ENCODE measurements around the gene STYX.

STYX gene

GRCh38 chr14:52801014-52801712 is 71.2 kb downstream of the STYX start:
- H3K27ac ChIP-seq (ENCODE audit: insufficient read depth, low read length, poor library complexity, severe bottlenecking): no peak overlapping the region
- no peak for DNase-seq
- no peak overlapping the region for H3K4me3 ChIP-seq (ENCODE audit: insufficient read depth, low read depth, low read length, poor library complexity, severe bottlenecking)

GRCh38 chr14:52802597-52802996 is 72.6 kb downstream of the STYX start:
- Histone ChIP-seq H3K4me3 (ENCODE audit: insufficient read depth, low read depth, low read length, poor library complexity, severe bottlenecking) (no peak overlapping the region), H3K27me3 (replicated peaks; ENCODE audit: control insufficient read depth, insufficient read depth, low read length, poor library complexity, severe bottlenecking) (no peaks in the 10 kb centered on the region), H3K9me3 (ENCODE audit: control insufficient read depth, low read length) (no peaks in the 10 kb centered on the region), H3K27ac (ENCODE audit: insufficient read depth, low read length, poor library complexity, severe bottlenecking) (no peak overlapping the region), H3K4me1 (ENCODE audit: control insufficient read depth, insufficient read depth, low read length, poor library complexity, severe bottlenecking) (no peaks in the 10 kb centered on the region), H3K36me3 (ENCODE audit: control insufficient read depth, insufficient read depth, low read length) (no peaks in the 10 kb centered on the region)
- no peak for DNase-seq

More at GRCh38 chr14:52801014-52801712, 71.2 kb downstream of the STYX start:
- Histone ChIP-seq H3K36me3 (ENCODE audit: control insufficient read depth, insufficient read depth, low read length) (no peaks in the 10 kb centered on the region), H3K27me3 (replicated peaks; ENCODE audit: control insufficient read depth, insufficient read depth, low read length, poor library complexity, severe bottlenecking) (no peaks in the 10 kb centered on the region), H3K4me1 (ENCODE audit: control insufficient read depth, insufficient read depth, low read length, poor library complexity, severe bottlenecking) (no peaks in the 10 kb centered on the region), H3K9me3 (ENCODE audit: control insufficient read depth, low read length) (no peaks in the 10 kb centered on the region)

GRCh38 chr14:52806115-52806514 is 76.1 kb downstream of the STYX start:
- Histone ChIP-seq H3K9me3 (ENCODE audit: control insufficient read depth, low read length) (no peaks in the 10 kb centered on the region), H3K4me3 (ENCODE audit: insufficient read depth, low read depth, low read length, poor library complexity, severe bottlenecking) (no peak overlapping the region), H3K36me3 (ENCODE audit: control insufficient read depth, insufficient read depth, low read length) (no peaks in the 10 kb centered on the region), H3K27ac (ENCODE audit: insufficient read depth, low read length, poor library complexity, severe bottlenecking) (no peak overlapping the region), H3K27me3 (replicated peaks; ENCODE audit: control insufficient read depth, insufficient read depth, low read length, poor library complexity, severe bottlenecking) (no peaks in the 10 kb centered on the region), H3K4me1 (ENCODE audit: control insufficient read depth, insufficient read depth, low read length, poor library complexity, severe bottlenecking) (no peaks in the 10 kb centered on the region)
- DNase-seq: no peak

- Histone ChIP-seq H3K4me1 (ENCODE audit: control insufficient read depth, insufficient read depth, low read length, poor library complexity, severe bottlenecking) (no peaks in the 10 kb centered on the region), H3K36me3 (ENCODE audit: control insufficient read depth, insufficient read depth, low read length) (no peaks in the 10 kb centered on the region), H3K27me3 (replicated peaks; ENCODE audit: control insufficient read depth, insufficient read depth, low read length, poor library complexity, severe bottlenecking) (no peaks in the 10 kb centered on the region), H3K27ac (ENCODE audit: insufficient read depth, low read length, poor library complexity, severe bottlenecking) (no peak overlapping the region), H3K9me3 (ENCODE audit: control insufficient read depth, low read length) (no peaks in the 10 kb centered on the region), H3K4me3 (ENCODE audit: insufficient read depth, low read depth, low read length, poor library complexity, severe bottlenecking) (no peak overlapping the region)
- DNase-seq: no peak
Measured at GRCh38 chr14:52808101-52808500, 78.1 kb downstream of the STYX start.

- no peak for DNase-seq
- H3K4me1 ChIP-seq (ENCODE audit: control insufficient read depth, insufficient read depth, low read length, poor library complexity, severe bottlenecking): no peaks in the 10 kb centered on the region
- no peaks in the 10 kb centered on the region for H3K36me3 ChIP-seq (ENCODE audit: control insufficient read depth, insufficient read depth, low read length)
- H3K27ac ChIP-seq (ENCODE audit: insufficient read depth, low read length, poor library complexity, severe bottlenecking): no peak overlapping the region
- no peak overlapping the region for H3K4me3 ChIP-seq (ENCODE audit: insufficient read depth, low read depth, low read length, poor library complexity, severe bottlenecking)
- no peaks in the 10 kb centered on the region for H3K9me3 ChIP-seq (ENCODE audit: control insufficient read depth, low read length)
- H3K27me3 ChIP-seq (replicated peaks; ENCODE audit: control insufficient read depth, insufficient read depth, low read length, poor library complexity, severe bottlenecking): no peaks in the 10 kb centered on the region
Measured at GRCh38 chr14:52821805-52822250, 91.9 kb downstream of the STYX start.

- no peak overlapping the region for H3K27ac ChIP-seq (ENCODE audit: insufficient read depth, low read length, poor library complexity, severe bottlenecking)
- no peaks in the 10 kb centered on the region for H3K9me3 ChIP-seq (ENCODE audit: control insufficient read depth, low read length)
- no peaks in the 10 kb centered on the region for H3K4me1 ChIP-seq (ENCODE audit: control insufficient read depth, insufficient read depth, low read length, poor library complexity, severe bottlenecking)
- H3K36me3 ChIP-seq (ENCODE audit: control insufficient read depth, insufficient read depth, low read length): no peaks in the 10 kb centered on the region
- H3K27me3 ChIP-seq (replicated peaks; ENCODE audit: control insufficient read depth, insufficient read depth, low read length, poor library complexity, severe bottlenecking): no peaks in the 10 kb centered on the region
- no peak overlapping the region for H3K4me3 ChIP-seq (ENCODE audit: insufficient read depth, low read depth, low read length, poor library complexity, severe bottlenecking)
- DNase-seq: no peak
Measured at GRCh38 chr14:52824462-52824861, 94.5 kb downstream of the STYX start.

All from effector memory CD4-positive, alpha-beta T cell (primary cell).